Inflammatory macrophage treated with lipopolysaccharide for 1 hour (primary cell): ENCODE data around the gene PTPN6.

ENCODE experiments used
- DNase-seq, 2 donors: peaks; one replicate each; pipeline ENCODE4 v3.0.0-alpha.2; 2020 to 2022

PTPN6 gene

DNA sequence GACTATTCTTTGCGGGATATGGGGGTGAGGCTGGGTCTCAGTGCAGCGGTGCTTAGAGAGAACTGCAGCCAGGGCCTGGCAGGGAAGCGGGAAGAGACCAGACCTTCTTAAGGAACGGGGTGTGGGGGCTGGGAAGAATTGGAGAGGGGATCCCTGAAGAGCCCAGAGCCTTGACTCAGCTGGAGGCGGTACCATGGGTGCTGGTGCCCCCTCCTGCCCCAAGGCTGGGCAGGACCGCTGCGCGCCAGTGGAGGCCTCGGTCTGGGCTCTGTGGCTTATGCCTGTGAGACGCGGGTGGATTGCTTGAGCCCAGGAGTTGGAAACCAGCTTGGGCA, 8.9 kb upstream of the PTPN6 start:
- no peak for DNase-seq

DNA sequence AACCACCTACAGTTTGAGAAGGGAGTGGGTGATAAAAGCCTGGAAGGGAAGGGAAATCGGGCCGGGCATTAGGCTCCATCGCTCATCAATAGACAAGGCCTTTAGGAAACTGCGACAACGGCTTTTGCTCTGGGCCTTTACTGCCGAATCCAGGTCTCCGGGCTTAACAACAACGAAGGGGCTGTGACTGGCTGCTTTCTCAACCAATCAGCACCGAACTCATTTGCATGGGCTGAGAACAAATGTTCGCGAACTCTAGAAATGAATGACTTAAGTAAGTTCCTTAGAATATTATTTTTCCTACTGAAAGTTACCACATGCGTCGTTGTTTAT, 7.8 kb upstream of the PTPN6 start:
- DNase-seq, result peak; percentile 81 to 86

DNA sequence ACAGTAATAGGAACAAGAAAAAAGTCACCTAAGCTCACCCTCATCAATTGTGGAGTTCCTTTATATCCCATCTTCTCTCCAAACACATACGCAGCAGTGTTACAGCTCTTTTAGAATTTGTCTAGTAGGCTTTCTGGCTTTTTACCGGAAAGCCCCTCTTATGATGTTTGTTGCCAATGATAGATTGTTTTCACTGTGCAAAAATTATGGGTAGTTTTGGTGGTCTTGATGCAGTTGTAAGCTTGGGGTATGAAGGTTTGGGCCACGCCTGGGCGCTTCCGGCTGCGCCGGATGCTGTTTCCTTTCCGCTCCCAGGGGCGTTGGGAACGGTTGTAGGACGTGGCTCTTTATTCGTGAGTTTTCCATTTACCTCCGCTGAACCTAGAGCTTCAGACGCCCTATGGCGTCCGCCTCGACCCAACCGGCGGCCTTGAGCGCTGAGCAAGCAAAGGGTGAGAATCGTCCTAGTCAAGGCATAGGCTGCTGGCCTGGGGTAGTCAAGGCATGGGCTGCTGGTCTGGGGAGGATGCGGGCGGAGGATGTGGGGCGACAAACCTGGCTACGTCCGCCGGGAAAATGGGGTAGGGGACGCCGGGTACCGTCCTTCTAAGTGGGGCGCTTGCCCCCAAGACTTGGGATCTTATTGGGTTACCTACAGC, 7.3 kb upstream of the PTPN6 start, which contains the start of the genes C12orf57 and RNU7-1:
Gene C12orf57 (plus strand): TSS at position 301 of the 659 bp plus-strand sequence. CDS start 100 bp downstream, at position 401.
Gene RNU7-1 (plus strand): TSS at position 95 of the 659 bp plus-strand sequence.
- DNase-seq, result peak; percentile 85 to 91

DNA sequence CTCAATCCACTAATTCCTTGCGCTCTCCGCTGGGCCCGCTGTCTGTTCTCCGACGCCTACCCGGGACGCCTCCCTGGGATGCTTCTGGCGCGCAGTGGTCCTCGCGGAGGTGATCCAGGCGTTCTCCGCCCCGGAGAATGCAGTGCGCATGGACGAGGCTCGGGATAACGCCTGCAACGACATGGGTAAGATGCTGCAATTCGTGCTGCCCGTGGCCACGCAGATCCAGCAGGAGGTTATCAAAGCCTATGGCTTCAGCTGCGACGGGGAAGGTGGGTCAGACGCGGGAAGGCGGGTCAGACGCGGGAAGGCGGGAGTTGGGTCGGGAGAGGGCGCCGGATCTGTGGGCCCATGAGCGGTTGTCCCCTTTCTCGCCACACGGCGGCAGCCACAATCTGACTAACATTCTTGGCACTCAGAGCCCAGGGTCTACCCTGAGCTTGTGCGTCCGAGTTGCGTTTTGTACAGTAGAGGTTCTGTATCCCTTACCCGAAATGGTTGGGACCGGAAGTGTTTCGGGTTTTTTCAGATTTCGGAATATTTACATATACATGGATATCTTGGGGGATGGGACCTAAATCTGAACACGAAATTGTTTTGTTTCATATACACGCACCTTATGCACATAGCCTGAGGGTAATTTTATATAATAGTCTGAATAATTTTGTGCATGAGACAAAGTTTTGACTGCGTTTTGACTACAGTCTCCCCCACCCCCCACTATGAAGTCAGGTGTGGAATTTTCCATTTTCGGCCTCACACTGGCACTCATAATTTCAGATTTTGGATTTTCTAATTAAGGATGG, 6.6 kb upstream of the PTPN6 start:
- DNase-seq, result peak; percentile 75 to 92

DNA sequence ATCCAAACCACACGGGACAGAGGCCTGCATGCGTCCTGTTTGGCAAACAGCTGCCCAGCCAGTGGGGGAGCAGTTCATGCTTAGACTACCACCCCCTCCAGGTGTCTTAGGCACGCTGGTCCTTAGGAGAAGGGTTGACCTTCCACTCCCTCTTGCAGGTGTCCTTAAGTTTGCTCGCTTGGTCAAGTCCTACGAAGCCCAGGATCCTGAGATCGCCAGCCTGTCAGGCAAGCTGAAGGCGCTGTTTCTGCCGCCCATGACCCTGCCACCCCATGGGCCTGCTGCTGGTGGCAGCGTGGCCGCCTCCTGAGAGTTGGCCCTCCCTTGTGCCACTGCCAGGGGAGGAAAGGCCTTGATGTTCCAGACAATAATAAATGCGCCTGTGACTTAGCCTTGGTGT, 5.5 kb upstream of the PTPN6 start:
- no peak for DNase-seq

DNA sequence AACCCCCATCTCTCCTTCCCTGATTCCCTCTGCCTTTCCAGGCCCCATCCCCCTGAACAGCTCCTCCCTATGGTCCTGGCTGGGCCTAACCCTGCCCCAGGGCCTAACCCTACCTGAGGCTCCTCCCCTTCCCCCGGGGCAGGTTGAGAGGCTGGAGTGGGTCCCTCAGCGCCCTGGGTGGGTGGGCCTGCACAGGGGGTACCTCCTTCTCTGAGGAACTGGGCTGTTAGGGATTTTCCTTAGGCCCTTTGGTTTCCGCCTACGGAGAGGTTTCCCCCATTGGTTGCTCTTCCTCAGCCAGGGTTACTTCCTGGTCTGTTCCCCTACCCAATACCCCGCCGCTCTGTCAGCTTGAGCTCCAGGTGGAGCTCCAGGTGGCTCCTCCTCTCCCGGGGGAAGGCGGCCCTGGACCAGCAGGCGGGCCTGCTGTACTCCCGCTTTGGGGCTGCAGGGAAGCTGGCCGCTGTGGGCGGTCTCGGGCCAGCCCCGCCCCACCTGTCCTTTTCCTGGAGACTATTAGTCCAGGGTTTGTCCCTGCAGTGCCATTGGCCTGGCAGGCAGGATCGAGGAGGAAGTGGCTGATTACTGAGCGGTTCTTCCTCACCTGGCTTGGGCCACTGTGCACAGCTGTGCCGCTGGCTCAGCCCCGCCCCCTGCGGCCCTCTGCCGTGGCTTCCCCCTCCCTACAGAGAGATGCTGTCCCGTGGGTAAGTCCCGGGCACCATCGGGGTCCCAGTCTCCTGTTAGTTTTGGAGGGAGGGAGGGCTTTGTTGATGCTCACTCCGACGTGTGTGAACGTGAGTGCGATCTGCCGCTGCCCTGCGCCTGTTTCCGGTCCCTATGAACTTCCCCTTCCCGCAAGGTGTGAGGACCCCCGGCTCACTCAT, 4.9 kb upstream of the PTPN6 start:
- peak; percentile 64 to 81 for DNase-seq

DNA sequence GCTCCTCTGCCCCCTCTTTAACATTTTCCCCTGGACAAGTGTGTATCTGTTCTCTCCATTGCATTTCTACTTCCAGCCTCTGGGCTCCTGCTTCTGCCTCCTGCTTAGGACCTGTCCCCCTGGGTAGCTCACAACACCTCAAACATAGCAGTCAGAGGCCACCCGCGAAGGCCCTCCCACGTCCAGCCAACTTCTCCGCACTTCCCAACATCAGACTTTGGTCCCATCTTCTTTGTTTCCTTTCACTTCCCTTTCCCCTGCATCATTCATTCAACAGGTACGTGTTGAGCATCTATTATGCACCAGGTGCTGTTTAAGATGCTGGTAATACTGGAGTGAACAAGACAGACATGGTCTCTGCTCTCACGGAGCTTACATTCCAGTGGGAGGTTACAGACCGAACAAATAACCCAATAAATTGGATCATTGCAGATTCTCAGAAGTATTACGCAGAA, 4.2 kb upstream of the PTPN6 start:
- no peak for DNase-seq

DNA sequence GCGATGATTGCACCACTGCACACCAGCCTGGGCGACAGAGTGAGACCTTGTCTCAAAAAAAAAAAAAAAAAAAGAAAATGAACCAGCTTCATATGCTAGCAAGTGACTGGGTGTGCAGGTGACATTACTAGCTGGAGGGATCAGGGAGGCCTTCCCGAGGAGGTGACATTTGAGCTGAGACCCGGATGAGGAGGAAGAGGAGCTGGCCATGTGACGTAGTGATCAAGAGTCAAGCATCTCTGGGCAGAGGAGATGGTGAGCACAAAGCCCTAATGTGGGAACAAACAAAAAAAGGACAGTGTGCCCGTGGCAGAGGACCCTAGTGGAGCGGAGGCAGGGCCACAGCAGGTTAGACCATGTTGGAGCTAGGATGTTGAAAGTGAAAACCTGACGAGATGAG, 3.5 kb upstream of the PTPN6 start:
- no peak for DNase-seq

DNA sequence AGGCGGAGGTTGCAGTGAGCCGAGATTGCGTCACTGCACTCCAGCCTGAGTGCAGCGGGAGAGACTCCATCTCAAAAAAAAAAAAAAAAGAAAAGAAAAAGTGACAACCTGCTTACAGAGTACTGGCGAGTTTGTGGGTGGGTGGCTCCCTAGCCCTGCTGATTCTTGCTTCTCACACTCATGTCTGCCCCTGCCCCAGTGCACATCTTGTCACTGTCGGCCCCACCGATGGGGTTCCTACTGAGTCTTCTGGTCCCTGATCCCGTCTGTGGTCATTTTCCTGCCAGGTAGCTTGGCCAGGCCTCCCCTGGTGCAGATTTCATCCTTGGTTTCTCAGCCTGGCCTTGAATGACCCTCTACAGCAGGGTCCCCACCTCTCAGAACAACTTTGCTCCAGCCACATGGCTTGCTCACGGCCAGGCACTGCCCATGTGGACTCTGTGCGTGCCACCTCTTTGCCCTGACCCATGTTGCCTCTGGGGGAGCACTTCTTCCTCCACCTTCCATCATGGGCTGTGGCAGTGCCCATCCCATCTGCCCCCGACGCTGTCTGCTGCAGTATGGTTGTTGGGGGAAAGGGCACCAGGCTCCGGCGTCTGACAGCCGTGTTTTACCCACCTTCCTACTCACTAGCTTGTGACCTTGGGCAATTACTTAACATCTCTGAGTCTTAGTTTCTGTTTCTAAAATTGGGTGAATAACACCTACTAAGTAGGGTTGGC, 2.1 kb upstream of the PTPN6 start:
- peak; percentile 71 to 94 for DNase-seq

DNA sequence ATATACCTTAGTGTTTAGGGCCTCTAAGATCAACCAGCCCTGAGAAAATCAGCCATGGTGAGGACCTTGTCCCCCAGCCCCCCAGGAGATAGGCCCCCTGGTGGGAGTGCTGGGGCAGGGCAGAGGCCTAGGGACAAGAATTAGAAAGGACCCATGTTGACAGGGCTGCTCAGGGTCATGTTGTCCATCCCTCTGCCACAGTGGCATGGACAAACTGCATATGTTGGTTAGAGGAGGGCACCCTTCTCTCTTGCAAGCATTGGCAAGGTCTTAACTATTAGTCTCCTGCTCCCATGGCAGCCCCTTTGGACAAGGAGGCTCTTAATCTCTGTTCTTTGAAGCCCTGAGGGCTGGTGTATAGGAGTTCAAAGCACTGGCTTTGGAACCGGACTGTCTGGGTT, 755 bp upstream of the PTPN6 start:
- DNase-seq, result no peak

DNA sequence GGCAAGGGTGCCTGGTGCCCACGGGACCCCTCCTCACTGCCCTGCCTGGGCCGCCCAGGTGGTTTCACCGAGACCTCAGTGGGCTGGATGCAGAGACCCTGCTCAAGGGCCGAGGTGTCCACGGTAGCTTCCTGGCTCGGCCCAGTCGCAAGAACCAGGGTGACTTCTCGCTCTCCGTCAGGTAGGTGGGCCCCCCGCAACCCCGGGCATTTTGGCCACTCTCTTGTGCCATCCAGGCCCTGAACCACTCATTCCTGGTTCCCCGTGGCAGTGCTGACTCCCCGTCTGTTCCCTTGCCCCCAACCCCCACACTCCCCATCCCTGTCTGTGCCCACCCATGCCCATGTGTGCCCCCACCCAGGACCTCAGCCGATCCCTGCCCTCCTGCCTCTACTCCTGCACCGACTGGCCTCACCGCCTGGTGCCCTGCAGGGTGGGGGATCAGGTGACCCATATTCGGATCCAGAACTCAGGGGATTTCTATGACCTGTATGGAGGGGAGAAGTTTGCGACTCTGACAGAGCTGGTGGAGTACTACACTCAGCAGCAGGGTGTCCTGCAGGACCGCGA, 480 bp downstream of the PTPN6 start:
- no peak for DNase-seq

DNA sequence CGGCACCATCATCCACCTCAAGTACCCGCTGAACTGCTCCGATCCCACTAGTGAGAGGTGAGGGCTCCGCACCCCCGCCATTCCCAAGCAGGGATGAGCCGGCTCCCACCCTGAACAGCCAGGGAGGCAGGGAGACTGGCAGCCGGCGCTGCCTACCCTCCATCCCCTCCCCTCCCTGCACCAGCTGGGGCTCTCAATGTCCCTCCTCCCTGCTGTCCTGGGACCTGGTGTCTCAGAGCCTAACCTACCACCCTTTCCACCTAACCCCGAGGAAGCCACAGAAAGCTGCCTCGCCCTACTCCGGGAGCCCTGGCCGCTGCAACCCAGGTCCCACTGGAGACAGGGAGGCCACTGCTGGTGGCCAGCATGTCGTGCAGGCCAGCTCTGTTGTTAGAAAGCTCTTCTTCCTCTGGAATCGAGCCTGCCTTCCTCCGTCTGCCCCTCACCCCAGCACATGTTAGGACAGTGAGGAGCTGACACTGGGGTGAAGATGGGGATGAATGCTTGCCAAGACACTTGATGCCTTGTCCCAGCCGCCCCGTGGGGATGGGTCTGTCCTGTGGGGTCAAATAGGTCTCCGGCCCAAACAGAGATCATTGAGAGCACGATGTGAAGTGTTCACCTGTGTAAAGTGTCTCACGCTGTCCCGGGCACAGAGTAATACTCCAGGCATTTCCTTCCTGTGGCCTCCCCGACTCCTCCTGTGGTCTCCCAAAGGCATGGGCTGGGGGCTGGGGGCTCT, 1.1 kb downstream of the PTPN6 start:
- DNase-seq, result no peak

DNA sequence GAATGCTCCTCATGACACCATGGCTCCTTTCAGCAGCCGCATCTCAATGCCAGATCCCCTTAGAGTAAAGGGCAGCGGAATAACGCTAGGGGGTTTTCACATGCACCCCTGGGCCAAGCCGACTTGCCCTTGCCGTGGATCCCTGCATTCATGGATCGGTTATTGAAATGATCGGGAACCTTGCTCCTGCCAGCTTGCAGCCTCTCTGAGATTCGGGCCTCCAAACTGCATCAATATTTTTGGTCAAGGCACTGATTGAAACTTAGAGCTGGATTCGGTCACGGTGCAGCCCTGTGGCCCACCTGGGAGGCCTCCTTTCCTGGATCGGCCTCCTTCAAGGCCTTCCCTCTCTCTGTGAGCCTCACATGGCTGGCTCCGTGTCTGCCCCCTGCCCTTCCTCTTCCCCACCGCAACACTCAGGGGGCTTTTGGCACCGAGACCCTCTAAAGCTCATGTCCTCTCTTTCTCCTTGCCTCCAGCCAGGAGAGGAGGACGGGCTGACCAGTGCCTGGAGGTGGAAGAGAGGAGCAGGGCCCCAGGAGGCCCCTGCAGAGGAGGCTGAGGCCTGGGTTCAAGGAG, 1.8 kb downstream of the PTPN6 start:
- no peak for DNase-seq

DNA sequence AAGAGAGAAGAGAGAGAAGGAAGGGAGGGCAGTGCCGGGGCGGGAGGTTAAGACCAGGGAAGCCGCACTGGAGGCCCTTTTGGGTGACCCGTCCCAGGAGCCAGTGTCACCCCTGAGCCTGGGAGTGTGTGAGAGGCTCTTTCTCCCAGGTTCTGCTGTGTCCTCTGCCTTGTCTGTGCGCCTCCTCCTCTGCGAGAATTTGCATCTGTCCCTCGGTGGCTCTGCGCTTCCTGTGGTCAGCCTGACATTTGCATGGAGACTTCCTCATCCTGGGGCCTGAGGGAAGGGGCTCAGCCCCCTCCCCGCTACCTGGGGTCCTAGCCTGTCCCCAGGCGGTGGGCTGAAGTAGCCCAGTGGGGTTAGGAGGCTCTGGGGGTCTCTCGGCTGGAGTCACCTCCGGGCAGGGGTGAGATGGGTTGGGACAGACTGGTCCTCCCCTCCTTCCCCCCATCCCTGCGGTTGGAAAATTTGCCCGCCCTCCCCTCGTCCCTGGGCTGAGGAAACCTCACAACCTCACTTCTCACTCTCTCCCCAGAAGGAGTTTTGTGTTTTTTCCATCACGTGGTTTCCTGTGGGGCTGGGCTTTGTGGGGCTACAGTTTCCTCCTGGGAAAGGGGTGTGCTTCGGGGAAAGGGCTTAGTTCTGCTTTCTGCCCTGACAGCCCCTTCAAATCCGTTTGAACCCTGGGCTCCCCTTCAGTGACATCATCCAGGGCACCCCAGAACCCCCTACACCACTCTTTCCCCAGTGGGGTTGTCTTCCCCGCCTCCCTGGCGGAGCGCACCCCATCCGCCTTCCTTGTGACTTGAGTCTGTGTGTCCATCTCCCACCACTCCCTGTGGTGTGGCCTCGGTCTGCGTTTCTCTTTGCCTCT, 2.5 kb downstream of the PTPN6 start:
- peak; percentile 94 to 96 for DNase-seq

DNA sequence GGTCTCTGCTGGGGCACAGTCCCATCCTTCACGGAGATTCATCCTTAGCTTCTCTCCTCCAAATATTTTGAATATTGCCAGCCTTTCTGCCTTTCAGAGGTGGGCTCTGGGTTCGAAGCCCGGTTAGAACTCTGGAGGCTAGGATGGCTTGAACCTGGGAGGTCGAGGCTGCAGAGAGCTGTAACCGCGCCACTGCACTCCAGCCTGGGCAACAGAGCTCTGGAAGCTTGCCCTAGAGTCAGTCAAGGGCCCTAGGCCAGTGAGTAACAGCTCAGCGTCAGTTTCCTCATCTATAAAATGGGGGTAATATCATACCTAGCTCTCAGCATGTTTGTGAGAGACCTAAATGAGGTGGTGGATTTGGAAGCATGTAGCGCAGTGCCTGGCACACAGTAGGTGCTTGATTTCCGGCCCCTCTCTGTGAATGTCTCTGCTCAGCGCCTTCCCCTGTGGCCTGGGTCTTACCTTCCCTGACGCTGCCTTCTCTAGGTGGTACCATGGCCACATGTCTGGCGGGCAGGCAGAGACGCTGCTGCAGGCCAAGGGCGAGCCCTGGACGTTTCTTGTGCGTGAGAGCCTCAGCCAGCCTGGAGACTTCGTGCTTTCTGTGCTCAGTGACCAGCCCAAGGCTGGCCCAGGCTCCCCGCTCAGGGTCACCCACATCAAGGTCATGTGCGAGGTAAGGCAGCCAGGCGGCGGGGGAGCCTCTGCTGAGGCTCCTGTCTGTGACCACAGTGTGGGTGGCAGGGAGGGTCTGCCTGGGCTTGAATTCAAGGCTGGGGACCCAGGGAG, 3.4 kb downstream of the PTPN6 start:
- no peak for DNase-seq

DNA sequence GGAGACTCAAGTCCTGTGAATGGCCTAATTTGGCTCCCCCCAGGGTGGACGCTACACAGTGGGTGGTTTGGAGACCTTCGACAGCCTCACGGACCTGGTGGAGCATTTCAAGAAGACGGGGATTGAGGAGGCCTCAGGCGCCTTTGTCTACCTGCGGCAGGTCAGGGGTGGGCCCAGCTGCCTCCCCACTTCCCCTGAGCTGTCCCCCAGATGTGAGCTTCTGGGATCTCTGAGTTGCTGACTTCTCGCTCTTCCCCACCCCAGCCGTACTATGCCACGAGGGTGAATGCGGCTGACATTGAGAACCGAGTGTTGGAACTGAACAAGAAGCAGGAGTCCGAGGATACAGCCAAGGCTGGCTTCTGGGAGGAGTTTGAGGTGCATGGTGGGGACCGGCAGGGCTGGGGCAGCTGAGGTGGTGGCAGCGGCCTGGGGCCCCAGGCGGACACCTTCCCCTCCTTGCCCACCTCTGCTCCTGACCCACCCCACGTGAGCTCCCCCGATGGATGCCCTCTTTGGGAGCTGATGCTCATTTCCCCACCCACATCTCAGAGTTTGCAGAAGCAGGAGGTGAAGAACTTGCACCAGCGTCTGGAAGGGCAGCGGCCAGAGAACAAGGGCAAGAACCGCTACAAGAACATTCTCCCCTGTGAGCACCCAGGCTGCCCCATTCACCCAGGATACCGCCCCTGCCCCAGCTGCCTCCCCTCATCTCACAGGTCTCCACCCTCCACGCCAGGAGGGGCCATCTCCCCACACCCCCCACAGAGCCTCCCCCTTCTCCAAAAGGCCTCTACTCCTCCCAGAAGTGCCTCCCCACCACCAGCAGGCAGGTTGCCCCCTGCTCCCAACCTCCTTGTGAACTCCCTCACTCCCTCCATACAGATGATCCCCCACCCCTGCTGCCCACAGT, 4.2 kb downstream of the PTPN6 start:
- no peak for DNase-seq

DNA sequence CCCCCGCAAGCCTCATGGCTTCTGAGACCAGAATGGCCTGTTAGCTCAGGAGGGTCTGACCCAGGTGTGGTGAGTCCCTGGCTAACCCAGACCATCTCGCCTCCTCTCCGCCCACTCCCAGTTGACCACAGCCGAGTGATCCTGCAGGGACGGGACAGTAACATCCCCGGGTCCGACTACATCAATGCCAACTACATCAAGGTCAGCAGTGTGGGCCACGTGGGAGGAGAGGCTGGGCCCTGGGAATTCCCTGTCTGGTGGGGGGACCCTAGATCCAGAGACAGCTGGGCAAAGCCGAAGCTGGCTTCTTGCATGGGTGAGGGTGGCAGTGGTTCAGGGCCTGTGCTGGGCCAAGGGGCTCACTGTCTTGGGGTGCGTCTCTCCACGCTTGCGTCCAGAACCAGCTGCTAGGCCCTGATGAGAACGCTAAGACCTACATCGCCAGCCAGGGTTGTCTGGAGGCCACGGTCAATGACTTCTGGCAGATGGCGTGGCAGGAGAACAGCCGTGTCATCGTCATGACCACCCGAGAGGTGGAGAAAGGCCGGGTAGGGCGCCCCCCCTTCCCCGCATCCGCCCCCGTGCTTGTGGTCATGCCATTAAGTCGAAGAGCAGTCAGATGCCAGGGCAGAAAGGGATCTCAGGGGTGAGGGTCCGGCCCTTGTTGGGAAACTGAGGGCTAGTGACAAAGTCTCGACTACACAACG, 5.0 kb downstream of the PTPN6 start:
- DNase-seq, result no peak
